NK-92 (cell line): Measurements from ENCODE around the gene NFIX.

Experiments
- DNase-seq: peaks from one replicate; lab custom pipeline; 2025; ENCODE audit not compliant: unreplicated experiment; lab: John Stamatoyannopoulos, UW

Gene NFIX

GRCh38 chr19:13018035-13018914, 23.0 kb downstream of the NFIX start:
- DNase-seq = no peak

GRCh38 chr19:13019332-13019731, 24.1 kb downstream of the NFIX start:
- no peak for DNase-seq

DNA sequence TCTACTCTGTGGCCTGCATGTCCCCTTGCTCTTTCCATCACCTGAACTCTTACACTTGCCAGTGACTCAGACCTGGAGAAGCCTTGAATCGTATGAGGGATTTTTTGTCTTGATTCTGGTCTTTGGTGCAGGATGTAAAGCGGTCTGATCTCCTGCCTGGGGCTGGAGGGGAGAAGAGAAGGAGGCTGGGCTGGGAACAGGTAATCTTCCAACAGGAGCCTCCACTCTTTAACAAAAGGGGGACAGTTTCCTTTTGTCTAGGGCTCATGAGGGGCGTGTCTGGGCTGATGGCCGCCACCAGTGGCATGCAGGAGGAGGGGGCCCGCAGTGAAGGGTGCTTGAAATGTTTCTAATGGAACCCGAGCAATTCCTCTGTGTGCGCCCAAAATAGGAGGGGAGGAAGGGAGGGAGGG, 24.7 kb downstream of the NFIX start:
- DNase-seq = no peak

DNA sequence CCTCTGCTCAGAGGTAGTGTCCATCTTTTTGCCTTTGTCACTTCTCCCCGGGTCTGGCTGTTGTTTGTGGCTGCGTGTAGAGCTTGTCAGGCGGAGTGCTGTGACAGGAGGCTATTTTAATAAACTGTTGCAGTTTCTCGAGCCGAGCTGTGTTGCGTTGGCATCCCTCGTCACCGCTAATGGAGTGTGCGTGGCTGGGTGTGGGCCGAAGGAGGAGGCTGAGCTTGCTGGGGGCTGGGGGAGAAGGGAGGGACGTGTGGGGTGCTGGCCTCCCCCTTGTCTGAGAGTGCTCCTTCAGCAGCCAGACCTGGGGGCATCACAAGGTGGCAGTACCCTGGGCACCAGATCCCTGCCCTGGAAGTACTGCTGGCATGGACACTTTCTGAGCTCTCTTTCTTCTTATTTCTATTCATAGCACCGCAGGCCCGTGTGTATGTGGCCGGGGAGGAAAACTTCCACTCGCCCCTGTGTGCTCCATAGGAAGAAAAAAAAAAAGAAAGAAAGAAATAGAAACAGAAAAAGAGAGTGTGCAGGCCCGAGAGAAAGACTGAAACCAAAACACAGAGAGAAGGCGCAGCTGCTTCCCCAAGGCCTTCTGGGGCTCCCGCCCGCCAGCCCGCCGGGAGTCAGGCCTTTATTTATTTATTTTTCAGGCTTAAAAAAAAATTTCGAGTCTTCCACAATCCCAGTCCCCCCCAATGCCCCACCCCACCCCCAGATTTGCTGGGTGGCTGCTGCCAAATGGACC, 27.0 kb downstream of the NFIX start:
- no peak for DNase-seq

- no peak for DNase-seq
Measured at GRCh38 chr19:13022859-13023636, 27.8 kb downstream of the NFIX start.

GRCh38 chr19:13023656-13024055, 28.4 kb downstream of the NFIX start:
- no peak for DNase-seq

GRCh38 chr19:13024126-13024950, 29.1 kb downstream of the NFIX start:
- DNase-seq = no peak

GRCh38 chr19:13024951-13025697, 29.8 kb downstream of the NFIX start:
- no peak for DNase-seq

DNA sequence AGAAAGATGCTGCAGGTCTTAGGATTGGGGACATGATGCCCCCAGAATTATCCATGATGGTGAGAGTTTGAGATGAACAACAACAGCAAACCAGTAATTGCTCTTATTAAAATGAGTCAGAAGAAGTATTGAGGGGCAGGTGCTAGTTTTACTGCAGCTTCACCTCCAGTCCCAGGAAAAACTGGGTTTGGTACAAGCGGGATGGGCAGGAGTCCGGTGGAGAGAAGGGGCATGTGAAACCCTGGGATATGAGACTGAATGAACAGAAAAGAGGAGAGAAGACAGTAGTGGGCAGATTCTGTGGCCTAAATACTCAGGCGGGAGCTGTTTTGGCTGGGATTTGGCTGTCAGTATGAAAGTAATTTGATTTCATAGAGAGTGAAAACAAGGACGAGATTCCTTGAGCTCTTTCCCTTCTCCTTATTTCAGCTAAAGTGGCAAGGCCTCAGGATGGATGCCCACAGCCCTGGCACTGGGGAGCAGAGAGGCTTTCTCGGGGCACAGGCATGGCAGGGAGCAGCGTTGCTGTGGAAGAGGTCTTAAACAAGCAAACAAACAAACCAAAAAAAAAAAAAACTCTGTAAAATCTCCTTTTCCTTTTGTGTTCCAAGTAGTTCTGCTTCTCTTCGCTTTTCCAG, 30.7 kb downstream of the NFIX start:
- DNase-seq = no peak

GRCh38 chr19:13026462-13027370, 31.4 kb downstream of the NFIX start:
- no peak for DNase-seq

- no peak for DNase-seq
Measured at GRCh38 chr19:13027557-13027956, 32.3 kb downstream of the NFIX start.

DNA sequence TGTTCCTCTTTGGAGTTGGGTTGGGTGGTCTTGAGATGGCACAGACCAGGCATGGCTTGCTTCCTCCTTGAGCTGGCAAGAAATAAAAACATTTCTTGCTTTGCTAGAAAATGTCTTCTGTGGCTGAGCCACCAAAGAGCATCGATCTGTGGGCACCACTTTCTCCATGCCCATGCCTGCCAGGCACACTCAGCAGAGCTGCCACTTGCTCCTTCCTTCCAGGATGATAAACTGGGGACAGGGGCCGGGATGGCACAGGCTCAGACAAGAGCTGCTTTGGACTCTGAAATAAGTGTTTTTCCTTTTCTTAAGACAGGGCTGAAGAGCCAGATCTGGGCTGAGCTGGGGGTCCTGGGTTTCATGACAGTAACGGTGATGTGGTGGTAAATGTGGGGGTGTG, 32.8 kb downstream of the NFIX start:
- DNase-seq = no peak

DNA sequence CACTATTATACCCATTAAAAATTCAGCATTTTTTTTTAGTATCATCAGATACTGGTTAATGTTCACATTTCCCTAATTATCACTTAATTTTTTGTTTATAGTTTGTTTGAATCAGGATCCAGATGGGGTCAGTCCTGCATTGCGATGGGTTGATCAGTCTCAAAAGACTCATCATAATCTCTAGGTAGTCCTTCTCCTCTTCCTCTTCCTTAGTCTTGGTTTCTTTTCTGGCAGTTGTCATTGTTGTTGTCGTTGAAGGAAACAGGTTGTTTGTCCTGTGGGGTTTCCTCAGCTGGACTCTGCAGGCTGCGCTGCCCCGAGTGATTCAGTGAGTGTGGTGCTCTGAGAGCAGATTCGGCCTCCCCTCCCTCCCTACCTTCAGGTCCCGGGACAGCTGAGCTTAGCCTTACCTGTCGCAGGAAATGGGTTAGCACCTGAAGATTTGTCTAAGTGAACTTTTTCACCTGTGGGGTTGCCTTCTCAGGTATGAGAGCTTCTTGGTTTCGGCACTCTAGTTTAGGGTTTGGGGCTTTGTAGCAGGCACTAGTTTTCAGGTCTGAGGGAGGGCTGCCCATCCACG, 34.1 kb downstream of the NFIX start:
- no peak for DNase-seq

GRCh38 chr19:13029893-13030292, 34.6 kb downstream of the NFIX start:
- DNase-seq = no peak

DNA sequence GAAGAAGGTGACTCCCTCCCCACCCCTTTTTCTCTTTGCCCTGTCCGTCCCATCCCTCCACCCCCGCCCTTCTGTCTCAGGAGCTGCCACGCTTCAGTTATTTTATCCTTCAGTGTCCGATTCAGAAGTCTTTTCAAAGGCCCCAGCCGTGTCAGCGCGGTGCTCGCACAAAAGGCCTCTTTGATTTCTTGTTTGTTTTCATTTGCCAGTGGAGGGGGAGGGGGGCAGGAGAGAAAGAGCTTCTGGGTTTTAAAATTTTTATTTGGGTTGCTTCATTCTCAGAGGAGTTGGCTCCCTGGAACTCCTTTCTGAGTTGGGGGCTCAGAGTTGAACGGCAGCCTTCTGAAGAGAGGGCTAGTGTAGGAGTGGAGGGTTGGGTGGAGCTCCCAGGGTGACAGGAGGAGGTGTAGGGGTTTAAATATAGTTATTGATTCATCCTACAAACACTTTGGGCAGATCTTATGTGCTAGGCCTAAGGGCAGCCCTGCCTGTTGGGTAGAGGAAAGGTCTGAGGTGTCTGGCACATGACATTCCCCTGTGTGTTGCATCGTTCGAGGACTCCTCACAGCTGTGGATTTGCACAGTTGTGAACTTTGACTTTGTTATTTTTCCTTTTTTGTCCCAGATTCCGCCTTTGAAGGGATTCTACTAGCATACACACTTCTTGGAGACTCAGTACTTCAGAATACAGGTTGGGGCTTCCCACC, 36.8 kb downstream of the NFIX start:
- DNase-seq = no peak

DNA sequence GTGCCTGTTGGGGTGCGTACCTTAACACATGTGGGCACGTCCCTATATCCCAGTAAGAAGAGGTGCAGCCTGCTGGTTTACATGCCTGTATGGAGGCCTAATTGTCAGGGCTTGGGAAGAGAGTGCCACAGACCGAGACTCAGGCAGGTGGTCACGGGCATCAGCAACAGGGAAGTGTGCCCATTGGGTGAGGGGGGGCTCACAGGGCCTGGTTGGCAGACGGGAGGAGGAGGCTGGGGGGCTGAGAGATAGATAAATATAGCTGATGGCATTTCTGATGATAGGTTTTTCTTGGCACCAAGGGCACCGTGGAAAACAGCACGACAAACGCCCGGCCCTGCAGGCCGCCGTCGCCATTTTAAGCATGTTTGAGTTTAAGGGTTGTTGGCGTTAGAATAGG, 37.6 kb downstream of the NFIX start:
- no peak for DNase-seq

GRCh38 chr19:13033244-13033643, 38.0 kb downstream of the NFIX start:
- no peak for DNase-seq
